T-helper 1 cell treated with Interleukin-12 subunit alpha and Interleukin-12 subunit beta and Interleukin-4 antibody, amounts not matched to agents 30 μg/mL and 1 μg/mL, for 36 hours (primary cell): ENCODE results near the gene SH3BGR.

Experiments used
- H3K27ac Mint-ChIP-seq: one replicate; pipeline ENCODE4 v1.8.0; 2021; ENCODE audit warnings: mild to moderate bottlenecking, mixed read lengths
- H3K27me3 Mint-ChIP-seq: one replicate; pipeline ENCODE4 v1.8.0; 2021; ENCODE audit warnings: low read depth, mixed read lengths
- H3K36me3 Mint-ChIP-seq: one replicate; pipeline ENCODE4 v1.8.0; 2021; ENCODE audit warnings: low read depth, mixed read lengths
- H3K4me1 Mint-ChIP-seq: one replicate; pipeline ENCODE4 v1.8.0; 2021; ENCODE audit warnings: low read depth, mixed read lengths
- H3K4me3 Mint-ChIP-seq: one replicate; pipeline ENCODE4 v1.8.0; 2021; ENCODE audit warnings: mild to moderate bottlenecking, moderate library complexity, mixed read lengths
- H3K9me3 Mint-ChIP-seq: one replicate; pipeline ENCODE4 v1.8.0; 2021; ENCODE audit warnings: mixed read lengths

SH3BGR gene

DNA sequence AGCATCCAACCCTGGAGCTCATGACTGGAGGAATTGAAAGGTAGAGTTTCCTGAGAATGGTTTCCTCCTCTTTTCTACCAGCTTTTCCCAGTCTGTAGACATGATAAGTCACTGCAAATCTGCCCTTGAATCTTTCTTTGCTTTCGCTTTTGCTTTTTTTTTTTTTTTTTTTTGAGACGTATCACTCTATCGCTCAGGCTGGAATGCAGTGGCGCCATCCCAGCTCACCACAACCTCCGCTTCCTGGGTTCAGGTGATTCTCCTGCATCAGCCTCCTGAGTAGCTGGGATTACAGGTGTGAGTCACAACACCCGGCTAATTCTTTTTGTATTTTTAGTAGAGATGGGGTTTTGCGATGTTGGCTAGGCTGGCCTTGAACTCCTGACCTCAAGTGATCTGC is 4.5 kb upstream of the SH3BGR start:
- H3K27me3 Mint-ChIP-seq: peaks cover 24% of the 10 kb centered on the region
- no peaks in the 10 kb centered on the region for H3K9me3 Mint-ChIP-seq
- peaks cover 13% of the 10 kb centered on the region for H3K4me1 Mint-ChIP-seq
- no peaks in the 10 kb centered on the region for H3K36me3 Mint-ChIP-seq
- no peak overlapping the region for H3K27ac Mint-ChIP-seq
- no peak overlapping the region for H3K4me3 Mint-ChIP-seq

DNA sequence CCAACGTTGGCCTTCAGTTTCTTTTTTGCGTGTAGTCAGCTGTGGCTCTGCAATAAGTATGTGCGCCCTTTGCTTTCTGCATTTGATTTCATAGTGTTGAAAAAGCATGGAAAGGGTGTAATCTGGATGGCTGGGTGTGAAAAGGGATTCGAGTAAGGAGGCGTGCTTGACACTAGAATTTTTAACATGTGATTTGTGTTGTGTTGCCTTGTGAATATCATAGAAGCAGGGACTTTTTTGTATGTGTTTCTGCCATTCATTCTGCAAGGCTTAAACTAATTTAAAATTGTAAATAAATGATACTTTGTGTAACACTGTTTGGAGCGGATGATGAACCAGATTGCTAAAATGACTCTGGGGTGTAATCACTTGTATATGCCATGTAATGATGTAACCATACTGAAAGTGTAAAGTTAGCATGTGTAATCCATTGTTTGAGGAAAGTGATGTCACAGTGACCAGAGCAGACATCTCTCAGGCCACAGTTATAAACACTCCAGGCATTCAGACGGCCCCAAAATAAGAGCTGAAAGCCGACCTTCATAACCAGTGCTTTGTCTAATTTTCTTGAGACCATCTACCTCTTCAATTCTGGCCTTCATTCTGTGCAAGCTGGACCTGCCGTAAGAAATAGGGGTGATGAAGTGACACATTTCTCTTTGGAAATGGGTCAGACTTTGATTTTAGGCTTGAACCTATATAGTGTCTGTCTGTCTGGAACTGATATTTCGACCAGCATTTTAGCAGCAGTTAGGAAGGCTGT is 618 bp downstream of the SH3BGR start:
- Mint-ChIP-seq H3K36me3 (no peaks in the 10 kb centered on the region), H3K4me3 (no peak overlapping the region), H3K4me1 (no peaks in the 10 kb centered on the region), H3K27ac (no peak overlapping the region), H3K9me3 (no peaks in the 10 kb centered on the region), H3K27me3 (peaks cover 3% of the 10 kb centered on the region)

DNA sequence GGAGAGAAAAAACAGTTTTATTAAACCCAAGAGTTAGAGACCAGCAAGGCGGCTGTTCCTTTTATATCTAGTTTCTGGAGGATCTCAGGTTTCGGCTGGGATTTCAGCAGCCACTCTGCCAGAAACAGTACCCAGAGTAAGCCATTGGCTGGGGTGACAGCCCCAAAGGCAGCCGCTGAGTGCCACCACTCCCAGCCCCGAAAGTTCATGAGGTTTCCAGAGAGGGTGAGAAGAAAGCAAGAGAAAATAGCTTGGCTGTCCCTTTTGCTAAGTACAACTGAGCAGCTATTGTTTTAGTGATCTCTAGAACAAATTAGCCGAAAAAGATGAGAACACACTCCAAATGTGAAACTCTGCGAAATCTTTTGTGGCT is 1.2 kb downstream of the SH3BGR start:
- H3K36me3 Mint-ChIP-seq: no peaks in the 10 kb centered on the region
- H3K4me3 Mint-ChIP-seq: no peak overlapping the region
- H3K27ac Mint-ChIP-seq: no peak overlapping the region
- H3K4me1 Mint-ChIP-seq: no peaks in the 10 kb centered on the region
- H3K9me3 Mint-ChIP-seq: no peaks in the 10 kb centered on the region
- H3K27me3 Mint-ChIP-seq: peaks cover 3% of the 10 kb centered on the region

DNA sequence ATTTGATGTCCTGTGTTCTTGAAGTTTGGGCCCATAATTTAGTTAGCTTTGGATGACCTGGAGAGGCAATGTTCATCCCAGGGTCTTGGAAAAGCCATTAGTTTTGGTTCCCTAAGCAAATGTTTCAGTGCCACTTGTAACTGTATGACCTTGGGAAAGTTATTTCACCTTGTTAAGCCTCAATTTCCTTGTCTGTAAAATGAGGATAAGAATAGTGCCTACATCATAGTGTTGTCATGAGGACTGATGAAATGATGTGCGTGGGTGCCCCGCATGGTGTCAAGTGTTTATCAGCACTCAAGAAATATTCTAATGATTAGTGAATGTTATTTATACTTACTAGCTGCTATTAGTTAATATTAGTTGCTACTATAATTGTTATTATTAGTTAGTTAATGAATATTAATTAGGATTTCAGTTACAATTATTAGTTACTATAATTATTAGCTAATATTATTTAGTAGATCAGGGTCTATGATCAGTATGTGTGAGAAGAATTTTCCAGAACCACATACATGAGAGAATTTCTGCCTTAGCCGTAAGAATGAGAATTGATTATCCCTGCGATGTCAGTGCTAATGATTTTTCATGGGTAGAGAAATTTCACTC is 1.9 kb downstream of the SH3BGR start:
- peaks cover 3% of the 10 kb centered on the region for H3K27me3 Mint-ChIP-seq
- no peaks in the 10 kb centered on the region for H3K9me3 Mint-ChIP-seq
- no peaks in the 10 kb centered on the region for H3K36me3 Mint-ChIP-seq
- no peak overlapping the region for H3K27ac Mint-ChIP-seq
- no peaks in the 10 kb centered on the region for H3K4me1 Mint-ChIP-seq
- H3K4me3 Mint-ChIP-seq: no peak overlapping the region

DNA sequence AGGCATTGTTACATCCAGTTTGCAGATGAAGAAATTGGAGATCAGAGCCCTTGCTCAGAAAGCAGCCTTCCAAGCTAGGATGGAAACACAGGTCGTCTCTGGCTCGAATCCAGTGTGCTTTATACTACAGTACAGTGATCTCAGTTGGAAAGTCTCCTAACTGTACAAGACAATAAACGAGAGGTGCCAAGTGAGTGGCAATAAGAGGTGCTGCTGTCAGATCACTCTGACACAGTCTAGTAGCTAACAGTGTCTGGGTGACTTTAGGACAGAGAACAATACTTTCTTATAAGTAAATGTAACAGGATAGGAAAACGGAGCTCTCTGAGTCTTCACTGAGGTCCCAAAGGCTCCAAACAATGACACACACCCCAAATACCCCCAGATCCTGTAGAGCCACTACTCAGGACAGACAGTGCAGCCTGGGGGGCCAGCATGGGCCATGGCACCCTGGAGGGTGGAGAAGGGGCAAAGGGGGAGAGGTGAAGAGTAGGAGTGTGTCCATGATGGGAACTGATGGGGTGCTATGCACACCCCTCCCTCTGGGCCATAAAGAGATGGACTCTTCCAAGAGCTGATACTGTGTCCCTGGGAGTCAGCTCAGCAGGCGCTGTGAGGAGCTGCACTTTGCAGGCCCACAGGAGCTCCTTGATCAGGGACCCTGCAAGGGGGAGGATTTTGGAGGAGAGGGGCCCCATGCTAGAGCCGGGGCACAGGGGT is 3.3 kb downstream of the SH3BGR start:
- Mint-ChIP-seq H3K4me1 (no peaks in the 10 kb centered on the region), H3K9me3 (no peaks in the 10 kb centered on the region), H3K4me3 (no peak overlapping the region), H3K27ac (no peak overlapping the region), H3K36me3 (no peaks in the 10 kb centered on the region), H3K27me3 (no peaks in the 10 kb centered on the region)

DNA sequence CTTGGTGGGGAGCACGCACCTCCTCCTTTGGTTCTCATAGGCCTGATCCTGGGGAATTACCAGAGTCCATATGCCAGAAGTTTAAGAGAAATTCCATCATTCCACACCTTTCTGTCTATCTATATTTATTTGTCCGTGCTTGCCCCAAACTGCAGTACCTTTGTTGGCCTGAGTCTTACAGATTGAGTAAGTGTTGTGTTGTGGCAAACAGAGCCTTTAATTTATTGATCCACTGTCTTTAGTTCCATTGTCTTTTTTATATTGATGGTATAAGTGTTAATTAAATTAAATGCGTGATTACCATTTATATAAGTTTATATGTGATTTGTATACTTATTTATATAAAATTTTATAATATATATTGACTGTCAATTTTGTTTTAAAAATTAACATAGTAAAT is 4.9 kb downstream of the SH3BGR start:
- no peak overlapping the region for H3K27ac Mint-ChIP-seq
- no peaks in the 10 kb centered on the region for H3K4me1 Mint-ChIP-seq
- no peaks in the 10 kb centered on the region for H3K9me3 Mint-ChIP-seq
- no peaks in the 10 kb centered on the region for H3K27me3 Mint-ChIP-seq
- no peaks in the 10 kb centered on the region for H3K36me3 Mint-ChIP-seq
- no peak overlapping the region for H3K4me3 Mint-ChIP-seq

DNA sequence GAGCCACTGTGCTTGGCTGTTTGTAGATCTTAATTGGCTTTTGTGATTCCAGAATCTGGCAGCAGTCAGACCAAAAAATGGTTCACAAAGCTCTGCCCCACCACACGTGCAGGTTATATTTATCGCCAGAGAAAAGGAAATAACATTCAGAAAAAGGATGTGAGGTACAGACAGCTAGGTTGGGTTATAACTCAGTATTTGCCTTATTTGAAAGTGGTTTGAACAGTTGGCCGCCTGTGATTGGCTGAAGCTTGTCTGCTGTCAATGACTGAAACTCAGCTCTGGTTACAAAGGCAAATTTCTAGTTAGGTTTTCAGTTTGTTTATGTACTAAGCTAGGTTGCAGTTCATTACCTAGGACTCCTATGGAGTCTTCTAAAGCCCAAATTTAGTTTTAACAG is 9.6 kb downstream of the SH3BGR start:
- Mint-ChIP-seq H3K27ac (no peak overlapping the region), H3K36me3 (no peaks in the 10 kb centered on the region), H3K9me3 (peaks cover 6% of the 10 kb centered on the region)

DNA sequence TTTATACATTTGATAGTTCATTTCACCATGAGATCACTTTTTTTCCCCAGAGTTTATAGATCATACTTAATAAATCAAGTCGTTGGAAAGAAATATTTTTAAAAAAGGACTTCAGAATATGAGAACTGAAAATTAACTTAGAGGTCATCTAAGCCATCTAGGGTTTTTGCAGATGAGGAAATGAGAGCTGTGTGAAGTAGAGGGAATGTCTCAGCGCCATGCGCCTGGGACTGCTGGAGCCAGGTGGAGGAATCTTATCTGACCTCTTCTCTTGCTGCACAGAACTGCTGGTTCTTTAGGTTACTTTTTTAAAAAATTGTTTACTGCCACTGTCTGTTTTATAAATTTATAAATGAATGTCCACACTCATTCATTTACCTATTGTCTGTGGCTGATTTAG is 11.5 kb downstream of the SH3BGR start:
- Mint-ChIP-seq H3K36me3 (no peaks in the 10 kb centered on the region), H3K27ac (no peak overlapping the region), H3K4me1 (no peaks in the 10 kb centered on the region), H3K4me3 (no peak overlapping the region), H3K27me3 (no peaks in the 10 kb centered on the region), H3K9me3 (peaks cover 7% of the 10 kb centered on the region)

More for the DNA sequence above, 9.6 kb downstream of the SH3BGR start:
- no peaks in the 10 kb centered on the region for H3K27me3 Mint-ChIP-seq
- H3K4me1 Mint-ChIP-seq: no peaks in the 10 kb centered on the region
- H3K4me3 Mint-ChIP-seq: no peak overlapping the region

DNA sequence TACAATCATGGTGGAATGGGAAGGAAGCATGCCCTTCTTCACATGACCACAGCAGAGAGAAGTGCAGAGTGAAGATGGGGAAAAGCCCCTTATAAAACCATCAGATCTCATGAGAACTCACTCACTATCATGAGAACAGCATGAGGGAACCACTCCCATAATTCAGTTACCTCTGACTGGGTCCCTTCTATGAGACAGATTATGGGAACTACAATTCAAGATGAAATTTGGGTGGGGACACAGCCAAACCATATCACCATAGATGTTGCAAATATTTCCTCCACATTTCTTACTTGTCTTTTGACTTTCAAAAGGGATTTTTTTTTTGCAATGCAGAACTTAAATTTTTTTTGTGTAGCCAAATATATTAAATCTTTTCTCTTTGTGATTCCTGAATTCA is 14.8 kb downstream of the SH3BGR start:
- H3K9me3 Mint-ChIP-seq: peaks cover 7% of the 10 kb centered on the region
- no peak overlapping the region for H3K4me3 Mint-ChIP-seq
- no peaks in the 10 kb centered on the region for H3K36me3 Mint-ChIP-seq
- no peaks in the 10 kb centered on the region for H3K27me3 Mint-ChIP-seq
- H3K27ac Mint-ChIP-seq: no peak overlapping the region
- H3K4me1 Mint-ChIP-seq: no peaks in the 10 kb centered on the region

DNA sequence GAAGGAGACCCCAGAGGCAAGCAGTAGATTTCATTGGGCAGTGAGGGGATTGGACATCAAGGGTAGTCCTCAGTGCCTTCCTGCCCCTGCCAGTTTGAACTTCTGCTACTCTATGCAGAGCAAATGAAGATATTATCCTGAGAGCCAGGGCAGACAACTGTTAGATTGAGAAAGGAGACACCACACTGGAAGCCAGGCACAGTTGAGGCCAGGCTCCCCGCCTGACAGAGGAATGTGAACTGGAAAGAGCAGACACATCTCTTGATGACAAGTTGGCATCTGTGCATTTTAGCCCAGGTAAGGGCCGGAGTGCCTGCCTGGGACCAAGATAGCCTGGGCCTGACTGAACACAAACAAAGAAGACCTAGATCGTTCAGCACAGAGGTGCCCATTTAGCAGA is 16.0 kb downstream of the SH3BGR start:
- Mint-ChIP-seq H3K27ac (no peak overlapping the region), H3K4me1 (no peaks in the 10 kb centered on the region), H3K36me3 (no peaks in the 10 kb centered on the region), H3K9me3 (peaks cover 7% of the 10 kb centered on the region), H3K27me3 (no peaks in the 10 kb centered on the region), H3K4me3 (no peak overlapping the region)

DNA sequence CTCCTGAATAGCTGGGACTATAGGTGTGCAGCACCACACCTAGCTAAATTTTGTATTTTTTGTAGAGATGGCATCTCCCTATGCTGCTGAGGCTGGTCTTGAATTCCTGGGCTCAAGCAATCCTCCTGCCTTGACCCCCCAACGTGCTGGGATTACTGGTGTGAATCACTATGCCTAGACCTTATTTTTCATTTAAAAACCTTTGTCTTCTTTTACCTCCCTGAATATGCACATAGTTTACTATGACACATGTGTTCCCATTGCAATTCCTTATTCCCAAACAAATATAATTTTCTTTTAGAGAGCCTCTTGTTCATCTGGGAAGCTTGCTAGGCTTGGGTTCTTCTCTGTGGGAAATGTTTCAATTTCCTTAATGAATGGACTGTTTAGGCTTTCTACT is 16.8 kb downstream of the SH3BGR start:
- H3K27ac Mint-ChIP-seq: no peak overlapping the region
- H3K4me3 Mint-ChIP-seq: no peak overlapping the region
- H3K4me1 Mint-ChIP-seq: no peaks in the 10 kb centered on the region
- no peaks in the 10 kb centered on the region for H3K36me3 Mint-ChIP-seq
- no peaks in the 10 kb centered on the region for H3K27me3 Mint-ChIP-seq
- H3K9me3 Mint-ChIP-seq: peaks cover 7% of the 10 kb centered on the region

DNA sequence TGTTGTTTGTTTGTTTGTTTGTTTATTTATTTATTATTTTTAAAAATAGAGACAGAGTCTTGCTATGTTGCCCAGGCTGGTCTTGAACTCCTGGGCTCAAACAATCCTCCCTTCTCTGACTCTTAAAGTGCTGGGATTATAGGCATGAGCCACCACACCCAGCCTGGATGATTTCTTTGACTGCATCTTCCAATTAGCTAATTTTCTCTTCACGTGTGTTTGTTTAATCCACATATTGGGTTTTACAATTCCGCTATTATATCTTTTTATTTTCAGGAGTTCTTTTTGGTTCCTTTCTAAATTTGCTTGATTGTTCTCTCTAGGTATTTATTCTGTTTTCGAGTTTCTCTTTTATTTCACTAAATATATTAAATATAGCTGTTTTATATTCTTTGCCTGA is 19.8 kb downstream of the SH3BGR start:
- H3K9me3 Mint-ChIP-seq: no peaks in the 10 kb centered on the region
- H3K36me3 Mint-ChIP-seq: no peaks in the 10 kb centered on the region
- H3K4me1 Mint-ChIP-seq: no peaks in the 10 kb centered on the region
- H3K27me3 Mint-ChIP-seq: no peaks in the 10 kb centered on the region
- no peak overlapping the region for H3K27ac Mint-ChIP-seq
- no peak overlapping the region for H3K4me3 Mint-ChIP-seq

DNA sequence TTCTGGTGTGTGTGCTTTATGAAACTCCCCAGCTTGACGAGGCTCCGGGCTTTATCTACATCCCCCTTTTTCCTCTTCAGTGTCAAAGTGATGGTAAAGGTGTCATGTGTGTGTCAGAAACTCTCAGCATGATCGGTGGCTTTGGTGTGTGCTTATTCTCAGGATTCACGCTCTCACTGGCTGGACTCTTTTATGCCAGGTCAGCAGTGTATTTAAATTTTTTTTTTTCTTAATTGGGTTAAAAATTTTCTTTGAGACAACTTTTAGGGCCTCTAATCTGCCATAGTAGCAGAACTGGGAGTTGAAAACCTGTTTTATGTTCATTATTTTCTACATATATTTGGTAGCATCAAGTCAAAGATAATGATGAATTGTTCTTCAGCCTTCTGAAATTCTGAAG is 21.0 kb downstream of the SH3BGR start:
- H3K36me3 Mint-ChIP-seq: no peaks in the 10 kb centered on the region
- H3K9me3 Mint-ChIP-seq: no peaks in the 10 kb centered on the region
- no peak overlapping the region for H3K27ac Mint-ChIP-seq
- no peak overlapping the region for H3K4me3 Mint-ChIP-seq
- no peaks in the 10 kb centered on the region for H3K27me3 Mint-ChIP-seq
- no peaks in the 10 kb centered on the region for H3K4me1 Mint-ChIP-seq

DNA sequence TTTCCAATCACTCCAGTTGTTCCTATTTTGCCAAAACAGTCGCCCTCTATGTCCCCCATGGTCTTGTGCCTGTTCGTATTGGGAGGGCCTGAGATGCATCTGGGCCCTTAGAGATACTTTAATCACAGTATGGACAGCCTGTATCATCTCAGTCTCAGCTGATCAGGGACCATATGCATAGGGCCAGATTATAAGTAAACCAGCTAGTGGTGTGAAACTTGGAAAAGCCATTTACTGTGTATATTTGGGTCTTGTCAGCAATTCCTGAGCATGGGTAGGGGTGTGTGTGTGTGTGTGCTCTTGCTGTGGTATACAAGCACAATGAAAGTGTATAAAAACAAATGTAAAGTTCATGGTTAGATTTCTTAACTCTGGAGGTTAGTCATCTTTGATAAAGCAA is 22.8 kb downstream of the SH3BGR start:
- no peak overlapping the region for H3K4me3 Mint-ChIP-seq
- H3K9me3 Mint-ChIP-seq: no peaks in the 10 kb centered on the region
- H3K36me3 Mint-ChIP-seq: no peaks in the 10 kb centered on the region
- H3K4me1 Mint-ChIP-seq: no peaks in the 10 kb centered on the region
- no peak overlapping the region for H3K27ac Mint-ChIP-seq
- H3K27me3 Mint-ChIP-seq: no peaks in the 10 kb centered on the region

DNA sequence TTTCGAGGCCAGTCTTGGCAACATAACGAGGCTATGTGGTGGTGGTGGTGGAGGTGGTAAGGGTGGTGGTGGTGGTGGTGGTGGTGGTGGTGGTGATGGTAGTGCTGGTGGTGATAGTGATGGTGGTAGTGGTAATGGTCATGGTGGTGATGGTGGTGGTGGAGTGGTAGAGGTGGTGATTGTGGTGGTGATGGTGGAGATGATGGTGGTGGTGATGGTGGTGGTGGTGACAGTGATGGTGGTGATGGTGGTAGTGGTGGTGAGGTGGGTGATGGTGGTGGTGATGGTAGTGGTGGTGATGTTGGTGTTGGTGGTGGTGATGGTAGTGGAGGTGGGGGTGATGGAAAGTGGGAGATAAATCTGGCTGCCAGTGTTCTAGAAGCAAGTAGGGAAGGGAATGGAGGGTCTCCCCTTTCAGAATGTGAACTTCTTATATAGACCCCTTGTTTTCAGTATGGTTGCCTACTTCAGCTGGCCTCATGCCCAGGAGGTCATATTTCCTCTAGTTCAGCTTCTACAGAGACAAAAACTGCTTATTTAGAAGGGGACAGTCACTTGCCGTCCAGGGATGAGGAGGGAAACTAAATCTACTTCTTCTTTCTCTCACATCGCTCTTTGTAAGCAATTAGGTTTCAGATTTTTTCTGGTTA is 27.5 kb downstream of the SH3BGR start:
- Mint-ChIP-seq H3K27ac (no peak overlapping the region), H3K9me3 (no peaks in the 10 kb centered on the region), H3K4me1 (no peaks in the 10 kb centered on the region), H3K27me3 (no peaks in the 10 kb centered on the region), H3K36me3 (no peaks in the 10 kb centered on the region), H3K4me3 (no peak overlapping the region)
